SU-DHL-6 (cell line): ENCODE measurements around the gene GRAMD1B.

Source experiments
- EZH2phosphoT487 ChIP-seq: fragments of 200-600 bp; sonication (generic), shearing (Covaris generic); conservative IDR thresholded peaks from 2 replicates; pipeline ENCODE4 v1.6.1; 2018; ENCODE audit warnings: mild to moderate bottlenecking, antibody characterized with exemption, low read length, moderate library complexity, mixed read lengths
- TF ChIP-seq, protein P1 (sequence below): fragments of 200-600 bp; sonication (generic); IDR thresholded peaks from one replicate; pipeline ENCODE4 v1.5.1; 2017; ENCODE audit warnings: antibody characterized with exemption, mild to moderate bottlenecking, low read length, moderate library complexity; ENCODE audit not compliant: insufficient read depth, poor library complexity, severe bottlenecking

DNA sequence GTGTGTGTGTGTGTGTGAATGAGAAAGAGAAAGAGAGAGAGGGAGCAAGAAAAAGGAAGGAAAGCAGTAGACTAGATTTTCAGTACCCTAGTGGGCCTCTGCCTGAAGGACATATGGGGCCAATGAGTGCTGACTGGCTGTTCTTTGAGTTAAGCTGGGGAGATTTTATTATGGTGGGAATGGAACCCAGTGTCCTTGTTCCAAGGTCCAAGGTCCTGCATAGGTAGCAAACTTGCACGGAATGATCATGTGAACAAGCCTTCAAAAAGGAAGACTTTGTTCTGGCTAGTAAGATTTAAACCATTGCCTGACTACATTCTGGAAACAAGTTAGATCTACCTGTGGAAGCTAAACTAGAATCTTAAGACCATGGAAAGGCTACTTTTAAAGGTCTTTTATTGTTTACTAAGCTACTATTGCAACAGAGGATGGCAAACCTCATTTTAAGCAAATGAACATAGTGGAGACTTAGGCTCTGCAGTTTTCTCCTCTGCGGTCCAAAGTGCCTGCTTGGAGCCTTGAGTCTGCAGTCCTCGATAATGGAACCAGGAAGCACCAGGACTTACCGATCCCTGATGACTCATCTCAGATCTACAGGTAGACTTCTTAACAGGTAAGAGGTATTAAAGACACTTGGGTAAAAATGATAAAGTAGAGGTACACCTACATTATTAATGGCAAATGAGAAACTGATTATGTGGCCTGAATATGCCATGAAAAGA, 10.2 kb upstream of the GRAMD1B start:
- TF ChIP-seq, protein P1, sequence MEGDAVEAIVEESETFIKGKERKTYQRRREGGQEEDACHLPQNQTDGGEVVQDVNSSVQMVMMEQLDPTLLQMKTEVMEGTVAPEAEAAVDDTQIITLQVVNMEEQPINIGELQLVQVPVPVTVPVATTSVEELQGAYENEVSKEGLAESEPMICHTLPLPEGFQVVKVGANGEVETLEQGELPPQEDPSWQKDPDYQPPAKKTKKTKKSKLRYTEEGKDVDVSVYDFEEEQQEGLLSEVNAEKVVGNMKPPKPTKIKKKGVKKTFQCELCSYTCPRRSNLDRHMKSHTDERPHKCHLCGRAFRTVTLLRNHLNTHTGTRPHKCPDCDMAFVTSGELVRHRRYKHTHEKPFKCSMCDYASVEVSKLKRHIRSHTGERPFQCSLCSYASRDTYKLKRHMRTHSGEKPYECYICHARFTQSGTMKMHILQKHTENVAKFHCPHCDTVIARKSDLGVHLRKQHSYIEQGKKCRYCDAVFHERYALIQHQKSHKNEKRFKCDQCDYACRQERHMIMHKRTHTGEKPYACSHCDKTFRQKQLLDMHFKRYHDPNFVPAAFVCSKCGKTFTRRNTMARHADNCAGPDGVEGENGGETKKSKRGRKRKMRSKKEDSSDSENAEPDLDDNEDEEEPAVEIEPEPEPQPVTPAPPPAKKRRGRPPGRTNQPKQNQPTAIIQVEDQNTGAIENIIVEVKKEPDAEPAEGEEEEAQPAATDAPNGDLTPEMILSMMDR: no peak
- TF ChIP-seq EZH2phosphoT487: no peak
